ENCODE measurements around the gene KRTAP4-9. TPM values are rescaled to one million over a fixed set of nuclear protein-coding genes. Genes with fewer than 3 reads are reported as not detected.
"Not testable (repeated sequence)": the region's sequence is repeated elsewhere in the genome, so short reads cannot be mapped to it uniquely, and the experiment has no call there.

KRTAP4-9 gene
- total RNA-seq, 1 donor: not detected

DNA sequence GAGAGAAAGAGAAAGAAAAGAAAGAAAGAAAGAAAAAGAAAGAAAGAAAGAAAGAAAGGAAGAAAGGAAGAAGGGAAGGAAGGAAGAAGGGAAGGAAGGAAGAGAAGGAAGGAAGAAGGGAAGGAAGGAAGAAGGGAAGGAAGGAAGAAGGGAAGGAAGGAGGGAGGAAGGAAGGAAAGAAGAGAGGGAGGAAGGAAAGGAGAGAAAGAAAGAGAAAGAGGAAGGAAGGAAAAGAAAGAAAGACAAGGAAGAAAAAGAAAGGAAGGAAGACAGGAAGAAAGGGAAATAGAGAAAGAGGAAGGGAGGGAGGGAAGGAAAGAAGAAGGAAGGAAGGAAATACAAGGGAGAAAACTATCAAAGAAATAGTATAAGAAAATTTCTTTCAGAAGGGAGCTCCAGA, 28.4 kb upstream of the KRTAP4-9 start:
- Histone ChIP-seq H3K27me3 (ENCODE audit: insufficient read depth, low read length) (peaks cover 3% of the 10 kb centered on the region), H3K4me3 (ENCODE audit: low read length) (no peak overlapping the region), H3K4me1 (ENCODE audit: insufficient read depth, low read length) (no peaks in the 10 kb centered on the region), H3K9me3 (ENCODE audit: low read depth, low read length) (no peaks in the 10 kb centered on the region)

DNA sequence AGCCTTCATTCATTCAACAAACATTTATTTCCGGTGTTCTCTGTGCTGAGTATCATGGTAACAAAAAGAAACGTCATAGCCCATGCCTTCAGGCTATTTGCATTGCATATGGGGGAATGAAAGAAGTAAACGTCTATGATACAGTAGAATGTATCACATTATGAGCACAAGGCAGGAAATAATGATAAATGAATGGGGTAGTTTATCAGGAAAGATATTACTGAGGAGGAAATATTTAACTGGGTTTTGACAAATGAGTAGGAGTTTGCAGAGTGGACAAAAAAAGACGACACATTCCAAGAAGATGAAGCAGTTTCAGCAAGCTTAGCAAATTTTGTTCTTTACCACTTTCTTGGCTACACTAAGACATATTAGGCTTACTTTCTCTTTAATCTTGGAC, 22.6 kb upstream of the KRTAP4-9 start:
- no peaks in the 10 kb centered on the region for H3K9me3 ChIP-seq (ENCODE audit: low read depth, low read length)
- H3K4me1 ChIP-seq (ENCODE audit: insufficient read depth, low read length): no peaks in the 10 kb centered on the region
- H3K4me3 ChIP-seq (ENCODE audit: low read length): no peak overlapping the region
- H3K27me3 ChIP-seq (ENCODE audit: insufficient read depth, low read length): no peaks in the 10 kb centered on the region

DNA sequence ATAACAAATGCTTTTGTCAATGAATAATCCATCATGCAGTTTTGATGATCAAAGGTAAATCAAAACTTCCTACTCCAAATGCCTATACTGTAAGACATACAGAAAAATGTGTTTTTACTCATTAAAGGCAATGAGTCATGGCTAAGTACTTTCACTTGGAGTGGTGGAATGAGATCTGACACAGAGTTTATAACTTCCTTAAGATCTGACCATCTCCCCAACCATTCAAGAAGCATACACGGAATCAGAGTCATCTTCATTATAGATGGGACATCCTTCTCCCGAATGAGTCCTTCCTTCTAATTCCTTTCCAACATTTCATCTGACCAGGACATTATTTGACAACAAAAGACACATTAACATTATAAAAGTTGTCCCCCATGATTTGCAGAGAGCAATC, 21.8 kb upstream of the KRTAP4-9 start:
- H3K4me1 ChIP-seq (ENCODE audit: insufficient read depth, low read length); H3K9me3 ChIP-seq (ENCODE audit: low read depth, low read length): not testable (repeated sequence)

DNA sequence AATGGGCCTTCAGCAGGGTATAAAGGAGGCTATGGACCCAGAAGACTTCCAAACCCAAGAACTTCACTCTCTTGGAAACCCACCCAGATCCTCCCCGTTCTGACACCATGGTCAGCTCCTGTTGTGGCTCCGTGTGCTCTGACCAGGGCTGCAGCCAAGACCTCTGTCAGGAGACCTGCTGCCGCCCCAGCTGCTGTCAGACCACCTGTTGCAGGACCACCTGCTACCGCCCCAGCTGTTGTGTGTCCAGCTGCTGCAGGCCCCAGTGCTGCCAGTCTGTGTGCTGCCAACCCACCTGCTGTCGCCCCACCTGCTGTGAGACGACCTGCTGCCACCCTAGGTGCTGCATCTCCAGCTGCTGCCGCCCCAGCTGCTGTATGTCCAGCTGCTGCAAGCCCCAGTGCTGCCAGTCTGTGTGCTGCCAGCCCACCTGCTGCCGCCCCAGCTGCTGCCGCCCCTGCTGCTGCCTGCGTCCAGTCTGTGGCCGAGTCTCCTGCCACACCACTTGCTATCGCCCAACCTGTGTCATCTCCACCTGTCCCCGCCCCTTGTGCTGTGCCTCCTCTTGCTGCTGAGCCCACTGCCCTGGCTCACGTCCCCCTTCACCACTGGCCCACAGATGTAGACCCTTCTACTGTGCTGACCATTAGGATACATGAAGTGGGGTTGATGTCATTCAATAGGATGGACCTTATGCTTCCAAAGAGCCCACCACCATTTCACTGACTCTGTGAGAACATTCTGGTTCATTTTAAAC, 20.9 kb upstream of the KRTAP4-9 start, which contains the start of gene KRTAP4-7:
KRTAP4-7 (plus strand) TSS at position 51 of the 757 bp plus-strand sequence; CDS start at position 108, 57 bp downstream.
- not testable (repeated sequence) for H3K9me3 ChIP-seq (ENCODE audit: low read depth, low read length); H3K27me3 ChIP-seq (ENCODE audit: insufficient read depth, low read length); H3K4me1 ChIP-seq (ENCODE audit: insufficient read depth, low read length); H3K4me3 ChIP-seq (ENCODE audit: low read length)

More for the DNA sequence above, 21.8 kb upstream of the KRTAP4-9 start:
- H3K27me3 ChIP-seq (ENCODE audit: insufficient read depth, low read length); H3K4me3 ChIP-seq (ENCODE audit: low read length): not testable (repeated sequence)

DNA sequence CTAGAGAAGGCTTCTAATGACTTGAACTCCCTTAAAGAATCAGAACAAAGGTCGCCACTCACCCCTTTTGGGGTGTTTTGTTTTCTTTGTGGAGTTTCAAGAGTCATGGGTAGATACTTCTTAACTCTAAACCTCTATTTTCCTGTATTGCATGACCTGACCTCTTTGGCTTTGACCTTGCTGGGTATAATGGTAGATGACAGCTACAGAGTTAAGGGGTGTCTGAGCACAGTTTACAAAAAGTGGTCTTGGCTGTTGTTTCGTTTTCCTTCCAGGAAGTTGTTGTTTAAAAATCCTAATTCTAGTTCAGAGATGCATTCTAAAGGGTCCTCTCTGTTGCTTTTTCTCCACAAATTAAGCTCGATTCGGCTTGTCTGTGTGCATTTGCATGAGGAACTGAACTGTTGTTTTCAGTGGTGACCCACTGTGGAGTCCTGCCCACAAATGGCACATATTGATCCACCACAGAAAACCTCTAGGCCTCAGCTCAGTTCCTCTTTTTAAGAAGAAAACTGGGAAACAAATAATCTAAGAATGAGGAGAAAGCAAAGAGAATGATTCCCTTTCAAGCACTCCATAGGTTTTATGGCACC, 16.3 kb upstream of the KRTAP4-9 start:
- not testable (repeated sequence) for H3K27me3 ChIP-seq (ENCODE audit: insufficient read depth, low read length); H3K4me3 ChIP-seq (ENCODE audit: low read length); H3K4me1 ChIP-seq (ENCODE audit: insufficient read depth, low read length)

DNA sequence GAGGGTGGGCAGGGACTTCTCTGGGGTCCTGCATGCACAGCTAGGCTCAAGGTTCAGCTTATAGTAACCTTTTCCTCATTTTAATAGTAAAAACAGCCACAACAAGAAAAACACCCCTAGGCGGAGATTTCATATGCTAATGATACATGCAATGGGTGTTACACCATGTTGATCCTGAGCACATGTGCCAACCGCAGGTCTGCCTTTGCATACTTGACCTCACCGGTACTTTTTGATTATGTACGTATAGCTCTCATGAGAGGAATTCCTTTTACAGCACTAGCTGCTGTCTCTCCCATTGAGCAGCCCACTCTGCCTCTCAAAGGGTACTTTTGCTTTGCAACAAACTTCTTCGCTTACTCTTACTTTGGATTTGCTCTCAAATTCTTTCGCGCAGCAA, 9.1 kb upstream of the KRTAP4-9 start:
- H3K9me3 ChIP-seq (ENCODE audit: low read depth, low read length): no peaks in the 10 kb centered on the region
- no peak overlapping the region for H3K4me3 ChIP-seq (ENCODE audit: low read length)
- no peaks in the 10 kb centered on the region for H3K4me1 ChIP-seq (ENCODE audit: insufficient read depth, low read length)
- H3K27me3 ChIP-seq (ENCODE audit: insufficient read depth, low read length): no peaks in the 10 kb centered on the region

More for the DNA sequence above, 16.3 kb upstream of the KRTAP4-9 start:
- H3K9me3 ChIP-seq (ENCODE audit: low read depth, low read length): not testable (repeated sequence)

DNA sequence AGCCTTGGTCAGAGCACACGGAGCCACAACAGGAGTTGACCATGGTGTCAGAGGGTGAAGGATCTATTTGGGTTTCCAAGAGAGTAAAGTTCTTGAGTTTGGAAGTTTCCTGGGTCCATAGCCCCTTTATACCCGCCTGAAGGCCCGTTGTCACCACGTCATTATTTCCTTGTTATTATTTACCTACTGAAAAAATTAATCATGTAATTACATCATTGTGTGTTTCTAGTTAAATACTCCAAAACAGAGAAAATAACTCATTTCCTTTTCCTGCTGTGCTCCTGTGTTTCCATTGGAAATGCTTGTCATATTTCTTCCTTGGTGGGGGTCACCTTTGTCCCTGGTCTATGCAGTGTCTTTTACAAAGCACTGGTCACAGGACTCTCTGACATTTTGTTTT, 7.1 kb upstream of the KRTAP4-9 start, which contains the start of gene KRTAP4-8:
KRTAP4-8 (minus strand) TSS at position 101 of the 400 bp plus-strand sequence; CDS start at position 43, 58 bp downstream.
- Histone ChIP-seq H3K4me3 (ENCODE audit: low read length) (no peak within 1 kb of the TSS), H3K27me3 (ENCODE audit: insufficient read depth, low read length) (no peaks in the 10 kb centered on the region), H3K4me1 (ENCODE audit: insufficient read depth, low read length) (no peaks in the 10 kb centered on the region), H3K9me3 (ENCODE audit: low read depth, low read length) (no peaks in the 10 kb centered on the region)

DNA sequence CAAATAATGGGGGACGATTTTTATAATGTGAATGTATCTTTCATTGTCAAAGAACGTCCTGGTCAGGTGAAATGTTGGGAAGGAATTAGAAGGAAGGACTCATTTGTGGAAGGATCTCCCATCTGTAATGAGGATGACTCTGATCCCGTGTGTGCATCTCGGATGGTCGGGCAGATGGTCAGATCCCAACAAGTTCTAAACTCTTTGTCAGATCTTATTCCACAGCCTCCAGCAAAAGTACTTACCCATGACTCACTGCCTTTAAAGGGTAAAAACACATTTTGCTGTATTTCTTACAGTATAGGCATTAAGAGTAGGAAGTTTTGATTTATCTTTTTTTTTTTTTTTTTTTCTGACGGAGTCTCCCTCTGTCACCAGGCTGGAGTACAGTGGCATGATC, 6.7 kb upstream of the KRTAP4-9 start:
- Histone ChIP-seq H3K4me1 (ENCODE audit: insufficient read depth, low read length) (no peaks in the 10 kb centered on the region), H3K4me3 (ENCODE audit: low read length) (no peak overlapping the region), H3K27me3 (ENCODE audit: insufficient read depth, low read length) (no peaks in the 10 kb centered on the region), H3K9me3 (ENCODE audit: low read depth, low read length) (no peaks in the 10 kb centered on the region)

DNA sequence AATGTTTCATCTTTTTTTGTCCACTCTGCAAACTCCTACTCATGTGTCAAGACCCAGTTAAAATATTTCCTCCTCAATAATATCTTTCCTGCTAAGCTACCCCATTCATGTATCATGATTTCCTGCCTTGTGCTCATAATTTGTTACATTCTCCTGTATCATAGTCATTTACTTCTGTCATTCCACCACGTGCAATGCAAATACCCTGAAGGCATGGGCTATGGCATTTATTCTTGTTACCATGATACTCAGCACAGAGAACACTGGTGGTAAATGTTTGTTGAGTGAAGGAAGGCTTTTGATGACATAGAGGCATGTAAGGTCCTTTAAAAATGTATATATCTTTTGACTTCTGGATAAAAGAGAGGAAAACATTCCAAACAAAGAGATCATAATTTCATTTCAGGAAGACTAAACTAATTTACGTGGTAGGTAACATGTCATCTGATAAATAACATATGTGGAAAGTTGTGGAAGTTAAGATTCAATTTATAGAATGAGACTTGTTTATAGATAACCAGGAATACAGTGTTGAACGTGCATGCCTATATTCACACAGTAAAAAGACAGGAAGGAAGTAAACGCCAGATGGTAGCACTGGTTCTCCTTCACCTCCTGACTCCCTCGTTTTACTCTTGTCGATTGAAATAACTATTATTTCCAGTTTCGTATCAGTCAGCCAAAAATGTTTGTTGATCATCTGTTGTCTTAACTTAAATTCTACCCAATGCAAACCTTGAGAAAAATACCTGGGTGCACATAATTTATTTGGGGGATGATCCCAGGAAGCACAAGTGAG, 5.3 kb upstream of the KRTAP4-9 start:
- H3K27me3 ChIP-seq (ENCODE audit: insufficient read depth, low read length); H3K4me1 ChIP-seq (ENCODE audit: insufficient read depth, low read length); H3K9me3 ChIP-seq (ENCODE audit: low read depth, low read length); H3K4me3 ChIP-seq (ENCODE audit: low read length): not testable (repeated sequence)

DNA sequence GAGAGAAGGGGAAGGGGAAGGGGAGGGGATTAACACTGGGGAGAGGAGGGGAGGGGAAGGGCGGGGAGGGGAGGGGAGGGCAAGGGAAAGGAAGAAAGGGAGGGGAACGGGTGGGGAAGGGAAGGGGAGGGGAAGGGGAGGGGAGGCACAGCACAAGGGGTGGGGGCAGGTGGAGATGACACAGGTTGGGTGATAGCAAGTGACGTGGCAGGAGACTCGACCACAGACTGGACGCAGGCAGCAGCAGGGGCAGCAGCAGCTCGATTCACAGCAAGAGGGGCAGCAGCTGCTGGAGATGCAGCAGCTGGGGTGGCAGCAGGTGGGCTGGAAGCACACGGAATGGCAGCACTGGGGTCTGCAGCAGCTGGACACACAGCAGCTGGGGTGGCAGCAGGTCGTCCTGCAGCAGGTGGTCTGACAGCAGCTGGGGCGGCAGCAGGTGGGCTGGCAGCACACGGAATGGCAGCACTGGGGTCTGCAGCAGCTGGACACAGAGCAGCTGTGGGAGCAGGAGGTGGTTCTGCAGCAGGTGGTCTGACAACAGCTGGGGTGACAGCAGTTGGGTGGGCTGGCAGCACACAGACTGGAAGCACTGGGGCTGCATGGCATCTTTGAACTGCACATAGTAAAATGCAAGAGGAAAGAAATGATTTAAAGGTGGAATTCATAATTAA, 3.5 kb upstream of the KRTAP4-9 start, which contains the start of gene KRTAP4-16:
KRTAP4-16 (minus strand) TSS at position 624 of the 674 bp plus-strand sequence; CDS start at position 624, 0 bp downstream.
- Histone ChIP-seq H3K4me1 (ENCODE audit: insufficient read depth, low read length) (no peaks in the 10 kb centered on the region), H3K27me3 (ENCODE audit: insufficient read depth, low read length) (no peaks in the 10 kb centered on the region)

DNA sequence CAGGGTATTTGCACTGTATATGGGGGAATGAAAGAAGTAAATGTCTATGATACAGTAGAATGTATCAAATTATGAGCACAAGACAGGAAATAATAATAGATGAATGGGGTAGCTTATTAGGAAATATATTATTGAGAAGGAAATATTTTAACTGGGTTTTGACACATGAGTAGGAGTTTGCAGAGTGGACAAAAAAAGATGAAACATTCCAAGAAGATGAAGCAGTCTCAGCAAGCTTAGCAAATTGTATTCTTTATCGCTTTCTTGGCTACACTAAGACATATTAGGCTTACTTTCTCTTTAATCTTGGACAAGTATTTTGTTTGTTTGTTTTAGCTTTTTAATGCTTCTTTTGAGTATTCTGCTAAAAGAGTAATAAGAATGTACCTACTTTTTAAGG, 1.3 kb upstream of the KRTAP4-9 start:
- no peak overlapping the region for H3K4me3 ChIP-seq (ENCODE audit: low read length)
- H3K9me3 ChIP-seq (ENCODE audit: low read depth, low read length): no peaks in the 10 kb centered on the region
- H3K27me3 ChIP-seq (ENCODE audit: insufficient read depth, low read length): no peaks in the 10 kb centered on the region
- peaks cover 8% of the 10 kb centered on the region for H3K4me1 ChIP-seq (ENCODE audit: insufficient read depth, low read length)

More for the DNA sequence above, 3.5 kb upstream of the KRTAP4-9 start, which contains the start of gene KRTAP4-16:
- H3K9me3 ChIP-seq (ENCODE audit: low read depth, low read length): no peaks in the 10 kb centered on the region
- no peak within 1 kb of the TSS for H3K4me3 ChIP-seq (ENCODE audit: low read length)

DNA sequence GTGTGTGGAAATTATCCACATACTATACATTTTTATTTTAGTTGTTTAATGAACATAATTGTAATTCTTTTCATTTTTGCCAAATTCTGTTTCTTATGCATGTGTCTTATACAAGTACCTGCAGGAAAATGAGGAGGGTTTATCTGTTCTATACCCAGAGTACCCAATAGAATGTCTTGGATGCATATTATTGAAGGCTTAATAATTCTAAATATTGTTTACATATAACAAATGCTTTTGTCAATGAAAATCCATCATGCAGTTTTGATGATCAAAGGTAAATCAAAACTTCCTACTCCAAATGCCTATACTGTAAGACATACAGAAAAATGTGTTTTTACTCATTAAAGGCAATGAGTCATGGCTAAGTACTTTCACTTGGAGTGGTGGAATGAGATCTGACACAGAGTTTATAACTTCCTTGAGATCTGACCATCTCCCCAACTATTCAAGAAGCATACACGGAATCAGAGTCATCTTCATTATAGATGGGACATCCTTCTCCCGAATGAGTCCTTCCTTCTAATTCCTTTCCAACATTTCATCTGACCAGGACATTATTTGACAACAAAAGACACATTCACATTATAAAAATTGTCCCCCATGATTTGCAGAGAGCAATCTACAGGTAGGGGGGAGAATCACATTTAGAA, 677 bp upstream of the KRTAP4-9 start:
- H3K9me3 ChIP-seq (ENCODE audit: low read depth, low read length); H3K4me3 ChIP-seq (ENCODE audit: low read length); H3K4me1 ChIP-seq (ENCODE audit: insufficient read depth, low read length): not testable (repeated sequence)

DNA sequence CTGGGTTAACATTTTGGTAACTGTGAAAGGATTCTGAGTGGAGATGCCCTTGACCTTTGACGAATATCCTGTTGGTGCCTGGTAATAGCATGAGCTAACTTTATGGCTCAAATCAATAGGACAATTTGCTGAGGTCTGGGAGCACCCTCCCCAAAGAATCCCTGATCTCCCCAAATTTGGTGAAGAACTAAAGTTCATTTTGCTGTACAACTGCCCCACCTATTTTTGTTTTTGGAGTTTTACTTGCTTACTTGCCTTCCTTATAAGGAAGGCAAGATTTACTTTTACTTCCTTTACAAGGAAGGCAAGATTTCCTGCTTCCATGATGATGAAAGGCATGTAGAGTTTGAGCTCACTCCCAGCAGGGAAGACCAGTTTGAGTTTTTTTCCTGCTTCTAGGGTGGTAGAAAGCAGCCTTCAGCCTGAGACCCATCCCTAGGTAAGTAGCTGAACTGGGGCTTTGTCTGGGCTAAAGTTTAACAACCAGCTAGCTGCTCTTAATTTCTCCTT, 2.8 kb downstream of the KRTAP4-9 start:
- Histone ChIP-seq H3K4me1 (ENCODE audit: insufficient read depth, low read length) (peaks cover 8% of the 10 kb centered on the region), H3K27me3 (ENCODE audit: insufficient read depth, low read length) (no peaks in the 10 kb centered on the region), H3K4me3 (ENCODE audit: low read length) (peak overlapping the region; percentile 32), H3K9me3 (ENCODE audit: low read depth, low read length) (peaks cover 3% of the 10 kb centered on the region)

More for the DNA sequence above, 677 bp upstream of the KRTAP4-9 start:
- not testable (repeated sequence) for H3K27me3 ChIP-seq (ENCODE audit: insufficient read depth, low read length)

DNA sequence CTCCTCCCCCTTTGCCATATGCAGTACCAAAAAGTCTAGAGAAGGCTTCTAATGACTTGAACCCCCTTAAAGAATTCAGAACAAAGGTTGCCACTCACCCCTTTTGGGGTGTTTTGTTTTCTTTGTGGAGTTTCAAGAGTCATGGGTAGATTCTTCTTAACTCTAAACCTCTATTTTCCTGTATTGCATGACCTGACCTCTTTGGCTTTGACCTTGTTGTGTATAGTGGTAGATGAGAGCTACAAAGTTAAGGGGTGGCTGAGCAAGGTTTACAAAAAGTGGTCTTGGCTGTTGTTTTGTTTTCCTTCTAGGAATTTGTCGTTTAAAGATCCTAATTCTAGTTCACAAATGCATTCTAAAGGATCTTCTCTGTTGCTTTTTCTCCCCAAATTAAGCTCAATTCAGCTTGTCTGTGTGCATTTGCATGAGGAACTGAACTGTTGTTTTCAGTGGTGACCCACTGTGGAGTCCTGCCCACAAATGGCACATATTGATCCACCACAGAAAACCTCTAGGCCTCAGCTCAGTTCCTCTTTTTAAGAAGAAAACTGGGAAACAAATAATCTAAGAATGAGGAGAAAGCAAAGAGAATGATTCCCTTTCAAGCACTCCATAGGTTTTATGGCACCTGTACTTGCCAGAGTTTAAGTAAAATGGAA, 3.7 kb downstream of the KRTAP4-9 start:
- H3K4me3 ChIP-seq (ENCODE audit: low read length): peak overlapping the region; percentile 32
- H3K27me3 ChIP-seq (ENCODE audit: insufficient read depth, low read length); H3K9me3 ChIP-seq (ENCODE audit: low read depth, low read length); H3K4me1 ChIP-seq (ENCODE audit: insufficient read depth, low read length): not testable (repeated sequence)
